ENCODE measurements around the gene FMN2. TPM values are rescaled to one million over a fixed set of nuclear protein-coding genes. Genes with fewer than 3 reads are reported as not detected.

Gene FMN2
- total RNA-seq, 4 donors from 2014 or later = 3.6 to 35.5 (median 5.6) TPM

DNA sequence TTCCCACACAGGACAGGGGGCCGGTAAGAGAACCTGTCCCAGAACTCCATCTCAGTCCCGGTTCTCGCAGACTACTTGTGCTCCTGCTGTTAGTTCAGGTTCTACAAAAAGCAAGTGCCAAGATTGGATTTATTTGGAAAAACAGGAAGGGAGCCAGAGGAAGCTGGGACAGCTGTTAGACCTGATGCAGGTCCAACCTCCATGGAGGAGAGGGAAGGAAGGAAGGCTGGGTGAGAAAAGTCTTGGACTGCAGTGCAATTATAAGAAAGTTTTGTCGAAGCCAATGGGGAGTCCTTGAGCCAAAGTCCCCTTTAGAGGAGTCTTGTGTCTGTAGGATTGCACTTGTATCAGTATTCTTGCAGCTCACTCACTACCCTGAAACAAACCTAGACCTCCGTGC lies 329.1 kb downstream of the FMN2 start:
- intact Hi-C loops (cut with DNase I; ENCODE audit: low total_unique reads) = no loop called here
- Histone ChIP-seq H3K27ac (no peak overlapping the region), H3K4me1 (peaks cover 0 to 5% (median 0%) of the 10 kb centered on the region in 4 donors), H3K9me3 (no peaks in the 10 kb centered on the region), H3K27me3 (no peaks in the 10 kb centered on the region), H3K4me3 (no peak overlapping the region), H3K36me3 (no peaks in the 10 kb centered on the region)
- WGBS, 2 donors (ENCODE audit: low coverage in 1 of 2) = 79 to 100% methylated on average over 1 to 5 of the region's 5 CpGs
- no peak for TF ChIP-seq EP300 (IDR thresholded peaks at IDR 0.05; ENCODE audit: low read depth)
- TF ChIP-seq, protein P1, sequence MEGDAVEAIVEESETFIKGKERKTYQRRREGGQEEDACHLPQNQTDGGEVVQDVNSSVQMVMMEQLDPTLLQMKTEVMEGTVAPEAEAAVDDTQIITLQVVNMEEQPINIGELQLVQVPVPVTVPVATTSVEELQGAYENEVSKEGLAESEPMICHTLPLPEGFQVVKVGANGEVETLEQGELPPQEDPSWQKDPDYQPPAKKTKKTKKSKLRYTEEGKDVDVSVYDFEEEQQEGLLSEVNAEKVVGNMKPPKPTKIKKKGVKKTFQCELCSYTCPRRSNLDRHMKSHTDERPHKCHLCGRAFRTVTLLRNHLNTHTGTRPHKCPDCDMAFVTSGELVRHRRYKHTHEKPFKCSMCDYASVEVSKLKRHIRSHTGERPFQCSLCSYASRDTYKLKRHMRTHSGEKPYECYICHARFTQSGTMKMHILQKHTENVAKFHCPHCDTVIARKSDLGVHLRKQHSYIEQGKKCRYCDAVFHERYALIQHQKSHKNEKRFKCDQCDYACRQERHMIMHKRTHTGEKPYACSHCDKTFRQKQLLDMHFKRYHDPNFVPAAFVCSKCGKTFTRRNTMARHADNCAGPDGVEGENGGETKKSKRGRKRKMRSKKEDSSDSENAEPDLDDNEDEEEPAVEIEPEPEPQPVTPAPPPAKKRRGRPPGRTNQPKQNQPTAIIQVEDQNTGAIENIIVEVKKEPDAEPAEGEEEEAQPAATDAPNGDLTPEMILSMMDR (IDR thresholded peaks at IDR 0.05) = no peak
- no peak for TF ChIP-seq POLR2AphosphoS5 (IDR thresholded peaks at IDR 0.05)
- no peak for TF ChIP-seq POLR2A (IDR thresholded peaks at IDR 0.05)
- in situ Hi-C loops (cut with MboI; ENCODE audit: low pct_ligation_motif_present in 1 of 4, low pct_unique_long_range_greater_than_20kb in 1 of 4, low sequenced_read_pairs in 3 of 4) = no loop called here
- no peak for DNase-seq

DNA sequence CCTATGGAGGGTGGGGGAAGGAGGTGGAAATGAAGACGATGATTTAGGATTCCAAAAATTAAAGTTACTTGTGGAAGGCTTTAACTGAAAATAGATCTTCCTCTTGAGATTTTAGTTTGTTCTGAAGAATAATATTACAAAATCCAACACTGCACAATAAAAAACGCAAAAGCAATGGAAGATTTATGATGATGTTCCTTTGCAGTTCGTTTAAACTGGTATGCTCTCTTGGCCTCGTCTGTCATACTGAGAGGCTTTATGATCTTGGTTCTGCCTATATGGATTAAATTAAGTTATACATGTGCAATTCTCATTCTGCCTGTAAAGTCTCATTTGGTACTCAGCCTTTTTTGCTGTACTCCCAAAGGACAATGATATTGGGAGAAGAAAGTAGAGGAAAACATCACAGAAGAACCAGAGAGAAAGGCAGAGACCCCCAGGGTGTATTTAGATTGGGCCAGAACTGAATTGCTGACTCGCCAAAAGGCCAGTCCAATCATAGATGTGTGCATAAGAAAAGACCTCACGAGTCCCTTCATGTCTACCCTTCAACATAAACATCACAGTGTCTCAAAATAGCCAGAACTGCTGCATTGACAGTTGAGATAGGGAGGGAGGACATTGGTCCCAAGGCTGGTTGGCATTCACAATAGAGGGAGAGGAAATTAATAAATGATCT lies 331.7 kb downstream of the FMN2 start:
- no peaks in the 10 kb centered on the region for H3K36me3 ChIP-seq
- H3K4me1 ChIP-seq = peaks cover 0 to 5% (median 0%) of the 10 kb centered on the region in 4 donors
- no peak for TF ChIP-seq EP300 (IDR thresholded peaks at IDR 0.05; ENCODE audit: low read depth)
- TF ChIP-seq, protein P1 (IDR thresholded peaks at IDR 0.05) = no peak
- TF ChIP-seq POLR2A (IDR thresholded peaks at IDR 0.05) = no peak
- no peak for TF ChIP-seq POLR2AphosphoS5 (IDR thresholded peaks at IDR 0.05)
- H3K4me3 ChIP-seq = no peak overlapping the region
- in situ Hi-C loops (cut with MboI; ENCODE audit: low pct_ligation_motif_present in 1 of 4, low pct_unique_long_range_greater_than_20kb in 1 of 4, low sequenced_read_pairs in 3 of 4) (no loop called here), intact Hi-C loops (cut with DNase I; ENCODE audit: low total_unique reads) (no loop called here)
- DNase-seq = no peak
- 43 to 44% methylated on average over 6 of the region's 6 CpGs for WGBS, 2 donors (ENCODE audit: low coverage in 1 of 2)
- H3K27me3 ChIP-seq = no peaks in the 10 kb centered on the region
- H3K27ac ChIP-seq = no peak overlapping the region
- H3K9me3 ChIP-seq = no peaks in the 10 kb centered on the region

DNA sequence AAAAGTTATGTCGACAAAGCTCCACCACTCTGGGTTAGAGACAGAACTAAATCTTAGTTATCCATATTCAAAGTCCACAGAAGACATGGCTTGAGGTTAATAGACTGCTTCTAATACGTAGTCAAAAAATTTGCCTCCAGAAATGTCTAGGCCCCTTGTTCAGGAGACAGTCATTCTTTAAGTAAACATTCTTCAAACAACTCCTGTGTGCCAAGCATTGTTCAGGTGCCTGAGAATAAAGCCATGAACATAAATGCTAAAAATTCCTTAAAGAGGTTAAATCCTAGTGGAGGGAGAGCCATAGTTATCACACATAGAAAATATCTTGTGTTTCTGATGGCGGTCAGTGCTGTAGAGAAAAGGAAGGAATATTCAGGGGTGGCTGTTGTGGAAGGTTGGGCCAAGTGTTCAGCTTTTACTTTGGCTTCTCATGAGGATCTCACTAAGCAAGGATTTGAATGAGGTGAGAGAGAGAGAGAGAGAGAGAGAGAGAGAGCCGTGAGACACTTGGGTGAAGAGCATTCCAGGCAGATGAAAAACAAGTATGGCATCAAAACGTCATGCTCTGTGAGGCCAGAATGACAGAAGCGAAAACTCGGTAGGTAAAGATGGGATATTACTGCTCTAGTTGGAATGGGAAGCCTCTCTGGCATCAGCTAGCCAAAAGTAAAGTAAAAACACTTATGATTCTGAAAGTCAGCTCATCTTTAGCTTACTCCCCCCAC lies 333.2 kb downstream of the FMN2 start:
- intact Hi-C loops (cut with DNase I; ENCODE audit: low total_unique reads) (no loop called here), in situ Hi-C loops (cut with MboI; ENCODE audit: low pct_ligation_motif_present in 1 of 4, low pct_unique_long_range_greater_than_20kb in 1 of 4, low sequenced_read_pairs in 3 of 4) (no loop called here)
- Histone ChIP-seq H3K27me3 (no peaks in the 10 kb centered on the region), H3K4me1 (peaks cover 0 to 5% (median 0%) of the 10 kb centered on the region in 4 donors), H3K27ac (no peak overlapping the region), H3K4me3 (no peak overlapping the region), H3K36me3 (no peaks in the 10 kb centered on the region), H3K9me3 (no peaks in the 10 kb centered on the region)
- TF ChIP-seq POLR2AphosphoS5 (IDR thresholded peaks at IDR 0.05) = no peak
- TF ChIP-seq EP300 (IDR thresholded peaks at IDR 0.05; ENCODE audit: low read depth) = no peak
- TF ChIP-seq, protein P1 (IDR thresholded peaks at IDR 0.05) = no peak
- no peak for TF ChIP-seq POLR2A (IDR thresholded peaks at IDR 0.05)
- 71 to 100% methylated on average over 1 to 7 of the region's 7 CpGs for WGBS, 2 donors (ENCODE audit: low coverage in 1 of 2)
- no peak for DNase-seq

DNA sequence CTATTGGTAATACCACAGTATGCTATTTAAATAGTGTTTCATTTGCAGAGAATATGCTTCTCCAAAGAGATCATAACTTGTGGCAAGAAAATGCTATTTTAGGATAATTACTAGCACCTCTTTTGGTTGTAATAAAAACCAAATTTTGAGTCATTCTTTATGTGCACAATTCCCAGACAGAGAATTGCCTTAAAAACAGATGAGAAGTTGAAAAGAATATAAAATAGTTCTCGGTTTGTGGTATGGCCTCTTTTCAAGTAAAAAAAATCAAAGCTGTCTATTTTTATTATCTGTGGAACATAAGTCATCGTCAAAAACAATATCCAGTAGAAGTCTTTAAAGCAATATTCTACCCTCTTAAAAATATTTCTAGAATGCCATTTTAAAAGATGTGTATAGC lies 334.4 kb downstream of the FMN2 start:
- in situ Hi-C loops (cut with MboI; ENCODE audit: low pct_ligation_motif_present in 1 of 4, low pct_unique_long_range_greater_than_20kb in 1 of 4, low sequenced_read_pairs in 3 of 4) = no loop called here
- DNase-seq = no peak

More for the DNA sequence above, 334.4 kb downstream of the FMN2 start:
- Histone ChIP-seq H3K27me3 (no peaks in the 10 kb centered on the region), H3K4me3 (no peak overlapping the region), H3K4me1 (peaks cover 0 to 5% (median 0%) of the 10 kb centered on the region in 4 donors), H3K36me3 (no peaks in the 10 kb centered on the region), H3K27ac (no peak overlapping the region), H3K9me3 (no peaks in the 10 kb centered on the region)
- TF ChIP-seq POLR2A (IDR thresholded peaks at IDR 0.05) (no peak), EP300 (IDR thresholded peaks at IDR 0.05; ENCODE audit: low read depth) (no peak), POLR2AphosphoS5 (IDR thresholded peaks at IDR 0.05) (no peak)
- TF ChIP-seq, protein P1 (IDR thresholded peaks at IDR 0.05) = no peak
- intact Hi-C loops (cut with DNase I; ENCODE audit: low total_unique reads) = no loop called here
- WGBS, 2 donors (ENCODE audit: low coverage in 1 of 2) = 76 to 84% methylated on average over 2 of the region's 2 CpGs
